HepG2 (cell line): Measurements from ENCODE around the gene CMPK2. TPM values are rescaled to one million over a fixed set of nuclear protein-coding genes. Genes with fewer than 3 reads are reported as not detected.
A peak's percentile ranks its signal among the peaks of the same experiment; 100 is the strongest.

Source experiments
- AGO1 ChIP-seq: fragments of 200-400 bp; formaldehyde crosslinking; IDR thresholded peaks from 2 replicates; pipeline ENCODE4 v1.6.1; 2017; ENCODE audit warnings: mild to moderate bottlenecking, low read depth, low read length, moderate library complexity; ENCODE audit not compliant: poor library complexity, severe bottlenecking
- ETV6 ChIP-seq: sonication (generic); formaldehyde crosslinking; conservative IDR thresholded peaks from 2 replicates; pipeline ENCODE4 v1.4.0; 2020; ENCODE audit warnings: missing genetic modification reagents
- FOSL2 ChIP-seq: sonication (generic); formaldehyde crosslinking; IDR thresholded peaks from 2 replicates; pipeline ENCODE4 v1.4.0; 2020; ENCODE audit warnings: missing genetic modification reagents
- NONO ChIP-seq, 2 experiments: fragments of 450-650 bp in 1 of 2; sonication (generic) in 1 of 2; formaldehyde crosslinking in 1 of 2; IDR thresholded peaks in 1 of 2; conservative IDR thresholded peaks in 1 of 2; 2 replicates each; pipeline versions ENCODE4 v1.6.1 to v1.8.0; 2017 to 2022; ENCODE audit warnings: mild to moderate bottlenecking in 1 of 2, missing genetic modification reagents in 1 of 2, moderate library complexity in 1 of 2
- PCBP2 ChIP-seq: fragments of 200-400 bp; formaldehyde crosslinking; optimal IDR thresholded peaks from 2 replicates; pipeline ENCODE3; 2018; ENCODE audit warnings: low read length, low read depth; ENCODE audit not compliant: poor library complexity, severe bottlenecking
- POLR2AphosphoS5 ChIP-seq: IDR thresholded peaks from 2 replicates; pipeline ENCODE4 v1.6.1; 2012; ENCODE audit warnings: low read depth, low read length
- PRMT3 ChIP-seq: sonication (generic); formaldehyde crosslinking; IDR thresholded peaks from 2 replicates; pipeline ENCODE4 v1.8.1; 2022; ENCODE audit warnings: low read depth, mild to moderate bottlenecking, moderate library complexity, missing genetic modification reagents, borderline replicate concordance
- REL ChIP-seq: sonication (generic); formaldehyde crosslinking; conservative IDR thresholded peaks from 2 replicates; pipeline ENCODE4 v1.8.0; 2022; ENCODE audit warnings: mild to moderate bottlenecking, missing genetic modification reagents, moderate library complexity
- SAP130 ChIP-seq: IDR thresholded peaks from 2 replicates; pipeline ENCODE4 v1.6.1; 2016; ENCODE audit warnings: low read depth
- TBL1XR1 ChIP-seq: fragments of 150-350 bp; IDR thresholded peaks from 2 replicates; pipeline ENCODE4 v1.6.1; 2014; ENCODE audit warnings: borderline replicate concordance, low read length; ENCODE audit not compliant: partially characterized antibody
- TCF7L2 ChIP-seq: IDR thresholded peaks from 2 replicates; pipeline ENCODE4 v1.6.1; 2011; ENCODE audit warnings: mild to moderate bottlenecking, low read depth, low read length, moderate library complexity
- THAP9 ChIP-seq: sonication (generic); formaldehyde crosslinking; IDR thresholded peaks from 2 replicates; pipeline ENCODE4; 2020; ENCODE audit warnings: missing genetic modification reagents, mild to moderate bottlenecking, borderline replicate concordance
- U2AF2 ChIP-seq: fragments of 200-400 bp; formaldehyde crosslinking; IDR thresholded peaks from 2 replicates; pipeline ENCODE4 v1.6.1; 2017; ENCODE audit warnings: low read depth, mild to moderate bottlenecking, low read length
- YEATS2 ChIP-seq: sonication (generic); formaldehyde crosslinking; IDR thresholded peaks from 2 replicates; pipeline ENCODE4 v1.4.0; 2020; ENCODE audit warnings: missing genetic modification reagents, borderline replicate concordance
- ZBTB3 ChIP-seq: sonication (generic); formaldehyde crosslinking; IDR thresholded peaks from 2 replicates; pipeline ENCODE4 v1.4.0; 2020; ENCODE audit warnings: low read depth, mild to moderate bottlenecking, moderate library complexity, missing genetic modification reagents, borderline replicate concordance
- ZNF503 ChIP-seq: sonication (generic); formaldehyde crosslinking; IDR thresholded peaks from 2 replicates; pipeline ENCODE4 v1.4.0; 2020; ENCODE audit warnings: missing genetic modification reagents
- ZNF530 ChIP-seq: sonication (generic); formaldehyde crosslinking; IDR thresholded peaks from 2 replicates; pipeline ENCODE4 v1.5.0; 2020; ENCODE audit warnings: low read depth, mild to moderate bottlenecking, missing genetic modification reagents
- ZNF703 ChIP-seq: sonication (generic); formaldehyde crosslinking; IDR thresholded peaks from 2 replicates; pipeline ENCODE4 v1.5.1; 2020; ENCODE audit warnings: missing genetic modification reagents, mild to moderate bottlenecking, moderate library complexity, borderline replicate concordance
- ZSCAN25 ChIP-seq: sonication (generic); formaldehyde crosslinking; IDR thresholded peaks from 2 replicates; pipeline ENCODE4 v1.8.0; 2022; ENCODE audit warnings: mild to moderate bottlenecking, missing genetic modification reagents
- polyA plus RNA-seq, 8 experiments: library from polyadenylated mRNA; depleted of rRNA in 3 of 8; stranded (reverse) in 7 of 8; unstranded in 1 of 8; fragments of >200 nt; fragmentation: Illumina TruSeq in 4 of 8; extraction: Trizol in 4 of 8; gene quantifications; 2 replicates each; pipeline versions ENCODE4 v1.2.1 to v1.2.3, GENCODE V29; 2011 to 2016; ENCODE audit warnings: low read depth in 4 of 8, missing spikeins in 1 of 8, mixed read lengths in 1 of 8; ENCODE audit not compliant: insufficient read depth in 1 of 8
- total RNA-seq, 5 experiments: library from RNA; depleted of rRNA; stranded (reverse); fragments of >200 nt; fragmentation: Illumina TruSeq; extraction: Trizol; gene quantifications; 2 replicates each; pipeline ENCODE4 v1.2.3, GENCODE V29; 2016; ENCODE audit warnings: low read depth in 1 of 5
- TF ChIP-seq, protein P1 (sequence below): sonication (generic); formaldehyde crosslinking; IDR thresholded peaks from 2 replicates; pipeline ENCODE4 v1.5.1; 2020; ENCODE audit warnings: mild to moderate bottlenecking, missing genetic modification reagents, moderate library complexity
- TF ChIP-seq, protein P2 (sequence below): sonication (generic); IDR thresholded peaks from 2 replicates; pipeline ENCODE4 v1.6.1; 2016; ENCODE audit warnings: low read depth, borderline replicate concordance

Gene CMPK2
- total and polyA plus RNA-seq, 2 of the 13 experiments (the other 11 are each of a cell fraction or from before 2014, with no cell fraction given), result 0.04 to 1.0 TPM

GRCh38 chr2:6865346-6866274 lies at the start of gene CMPK2 (continued):
- TF ChIP-seq FOSL2 (CRISPR knock-in tag) (no peak), POLR2AphosphoS5 (no peak), SAP130 (CRISPR knock-in tag) (peak; percentile 42; the same call in 1 of the 2 replicates), PCBP2 (no peak), ZBTB3 (CRISPR knock-in tag) (no peak), ZNF703 (CRISPR knock-in tag) (no peak), PRMT3 (peak; percentile 66; the same call in 1 of the 2 replicates), YEATS2 (no peak), ETV6 (no peak), ZNF530 (CRISPR knock-in tag) (no peak), ZNF503 (CRISPR knock-in tag) (peak; percentile 28), TCF7L2 (no peak), THAP9 (CRISPR knock-in tag) (no peak), U2AF2 (no peak), TBL1XR1 (no peak), NONO (IDR thresholded peaks at IDR 0.05) (no peak), NONO (CRISPR knock-in tag; conservative IDR thresholded peaks at IDR 0.05) (no peak), AGO1 (no peak), REL (no peak), ZSCAN25 (CRISPR knock-in tag) (no peak; the same call in 1 of the 2 replicates)
- TF ChIP-seq, protein P1, sequence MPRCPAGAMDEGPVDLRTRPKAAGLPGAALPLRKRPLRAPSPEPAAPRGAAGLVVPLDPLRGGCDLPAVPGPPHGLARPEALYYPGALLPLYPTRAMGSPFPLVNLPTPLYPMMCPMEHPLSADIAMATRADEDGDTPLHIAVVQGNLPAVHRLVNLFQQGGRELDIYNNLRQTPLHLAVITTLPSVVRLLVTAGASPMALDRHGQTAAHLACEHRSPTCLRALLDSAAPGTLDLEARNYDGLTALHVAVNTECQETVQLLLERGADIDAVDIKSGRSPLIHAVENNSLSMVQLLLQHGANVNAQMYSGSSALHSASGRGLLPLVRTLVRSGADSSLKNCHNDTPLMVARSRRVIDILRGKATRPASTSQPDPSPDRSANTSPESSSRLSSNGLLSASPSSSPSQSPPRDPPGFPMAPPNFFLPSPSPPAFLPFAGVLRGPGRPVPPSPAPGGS, result peak; percentile 68; the same call in 1 of the 2 replicates
- TF ChIP-seq, protein P2, sequence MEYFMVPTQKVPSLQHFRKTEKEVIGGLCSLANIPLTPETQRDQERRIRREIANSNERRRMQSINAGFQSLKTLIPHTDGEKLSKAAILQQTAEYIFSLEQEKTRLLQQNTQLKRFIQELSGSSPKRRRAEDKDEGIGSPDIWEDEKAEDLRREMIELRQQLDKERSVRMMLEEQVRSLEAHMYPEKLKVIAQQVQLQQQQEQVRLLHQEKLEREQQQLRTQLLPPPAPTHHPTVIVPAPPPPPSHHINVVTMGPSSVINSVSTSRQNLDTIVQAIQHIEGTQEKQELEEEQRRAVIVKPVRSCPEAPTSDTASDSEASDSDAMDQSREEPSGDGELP, result no peak
